ENCODE results near the gene KIF6.

KIF6 gene

DNA sequence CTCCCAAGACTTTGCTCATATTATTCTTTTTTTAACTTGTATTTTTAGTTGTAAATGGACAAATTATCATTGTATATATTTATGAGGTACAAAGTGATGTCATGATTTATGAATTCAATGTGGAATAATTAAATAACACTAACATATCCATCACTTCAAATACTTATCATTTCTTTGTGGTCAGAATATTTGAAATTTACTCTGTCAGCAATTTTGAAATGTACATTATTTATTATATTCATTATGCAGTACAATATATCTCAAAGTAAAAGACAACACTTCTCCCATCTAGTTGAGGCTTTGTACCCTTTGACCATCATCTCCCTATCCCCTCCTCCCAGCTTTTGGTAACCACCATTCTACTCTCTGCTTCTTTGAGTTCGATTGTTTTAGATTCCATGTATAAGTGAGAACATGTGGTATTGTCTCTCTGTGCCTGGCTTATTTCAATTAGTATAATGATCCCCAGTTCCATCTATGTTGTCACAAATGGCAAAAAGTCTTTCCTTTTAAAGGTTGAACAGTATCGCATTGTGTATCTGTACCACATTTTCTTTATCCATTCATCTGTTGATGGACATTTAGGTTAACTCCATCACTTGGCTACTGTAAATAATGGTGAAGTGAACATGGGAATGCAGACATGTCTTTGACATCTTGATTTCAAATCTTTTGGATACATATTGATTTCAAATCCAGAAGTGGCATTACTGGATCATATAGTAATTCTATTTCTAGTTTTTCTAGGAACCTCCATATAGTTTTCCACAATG lies 197.2 kb downstream of the KIF6 start:
- Histone ChIP-seq H3K36me3 (ENCODE audit: insufficient read depth, low read length) (no peaks in the 10 kb centered on the region), H3K9ac (ENCODE audit: low read depth, low read length, poor library complexity, severe bottlenecking) (no peak overlapping the region), H3K9me2 (replicated peaks; ENCODE audit: low read depth, low read length) (no peaks in the 10 kb centered on the region), H3K9me3 (ENCODE audit: insufficient read depth, low read depth, low read length) (no peaks in the 10 kb centered on the region), H3K4me3 (ENCODE audit: low read length, poor library complexity, severe bottlenecking) (no peak overlapping the region), H3K27me3 (ENCODE audit: insufficient read depth, low read length, poor library complexity, severe bottlenecking) (no peaks in the 10 kb centered on the region), H4K20me1 (ENCODE audit: insufficient read depth, low read length, poor library complexity, severe bottlenecking) (no peaks in the 10 kb centered on the region), H3F3A (ENCODE audit: low read depth) (no peaks in the 10 kb centered on the region), H3K4me1 (ENCODE audit: insufficient read depth, low read length, poor library complexity, severe bottlenecking) (no peaks in the 10 kb centered on the region), H3K79me2 (ENCODE audit: insufficient read depth, low read length) (no peaks in the 10 kb centered on the region), H2AFZ (ENCODE audit: low read length) (no peak overlapping the region), H3K4me2 (ENCODE audit: low read depth, low read length, poor library complexity, severe bottlenecking) (no peak overlapping the region)
- TF ChIP-seq, protein P1, sequence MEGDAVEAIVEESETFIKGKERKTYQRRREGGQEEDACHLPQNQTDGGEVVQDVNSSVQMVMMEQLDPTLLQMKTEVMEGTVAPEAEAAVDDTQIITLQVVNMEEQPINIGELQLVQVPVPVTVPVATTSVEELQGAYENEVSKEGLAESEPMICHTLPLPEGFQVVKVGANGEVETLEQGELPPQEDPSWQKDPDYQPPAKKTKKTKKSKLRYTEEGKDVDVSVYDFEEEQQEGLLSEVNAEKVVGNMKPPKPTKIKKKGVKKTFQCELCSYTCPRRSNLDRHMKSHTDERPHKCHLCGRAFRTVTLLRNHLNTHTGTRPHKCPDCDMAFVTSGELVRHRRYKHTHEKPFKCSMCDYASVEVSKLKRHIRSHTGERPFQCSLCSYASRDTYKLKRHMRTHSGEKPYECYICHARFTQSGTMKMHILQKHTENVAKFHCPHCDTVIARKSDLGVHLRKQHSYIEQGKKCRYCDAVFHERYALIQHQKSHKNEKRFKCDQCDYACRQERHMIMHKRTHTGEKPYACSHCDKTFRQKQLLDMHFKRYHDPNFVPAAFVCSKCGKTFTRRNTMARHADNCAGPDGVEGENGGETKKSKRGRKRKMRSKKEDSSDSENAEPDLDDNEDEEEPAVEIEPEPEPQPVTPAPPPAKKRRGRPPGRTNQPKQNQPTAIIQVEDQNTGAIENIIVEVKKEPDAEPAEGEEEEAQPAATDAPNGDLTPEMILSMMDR (conservative IDR thresholded peaks at IDR 0.05; ENCODE audit: low read length) = no peak
- no peak for TF ChIP-seq EZH2phosphoT487 (IDR thresholded peaks at IDR 0.05; ENCODE audit: borderline replicate concordance)

DNA sequence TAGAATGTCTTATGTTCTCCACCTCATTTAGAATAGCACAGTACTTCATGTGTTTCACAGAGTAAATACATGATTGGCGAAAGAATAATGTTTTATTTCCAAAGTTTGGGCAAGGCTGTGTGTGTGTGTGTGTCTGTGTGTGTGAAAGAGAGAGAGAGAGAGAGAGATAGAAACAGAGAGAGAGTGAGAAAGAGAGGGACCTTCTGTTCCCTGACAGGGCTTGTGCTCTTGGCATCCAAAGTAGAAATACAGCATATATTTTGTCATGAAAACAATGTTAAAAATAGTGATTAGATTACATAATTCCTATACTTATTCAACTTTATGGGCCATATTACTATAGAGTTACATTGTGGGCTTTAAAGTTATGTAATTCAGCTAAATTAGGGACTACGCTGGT lies 201.2 kb downstream of the KIF6 start:
- Histone ChIP-seq H4K20me1 (ENCODE audit: insufficient read depth, low read length, poor library complexity, severe bottlenecking) (no peaks in the 10 kb centered on the region), H3K79me2 (ENCODE audit: insufficient read depth, low read length) (no peaks in the 10 kb centered on the region), H3K4me3 (ENCODE audit: low read length, poor library complexity, severe bottlenecking) (no peak overlapping the region), H3K27me3 (ENCODE audit: insufficient read depth, low read length, poor library complexity, severe bottlenecking) (no peaks in the 10 kb centered on the region), H3K9me2 (replicated peaks; ENCODE audit: low read depth, low read length) (no peaks in the 10 kb centered on the region), H3K4me1 (ENCODE audit: insufficient read depth, low read length, poor library complexity, severe bottlenecking) (no peaks in the 10 kb centered on the region), H3K4me2 (ENCODE audit: low read depth, low read length, poor library complexity, severe bottlenecking) (no peak overlapping the region), H3F3A (ENCODE audit: low read depth) (no peaks in the 10 kb centered on the region), H3K36me3 (ENCODE audit: insufficient read depth, low read length) (no peaks in the 10 kb centered on the region), H3K9me3 (ENCODE audit: insufficient read depth, low read depth, low read length) (no peaks in the 10 kb centered on the region), H3K9ac (ENCODE audit: low read depth, low read length, poor library complexity, severe bottlenecking) (no peak overlapping the region), H2AFZ (ENCODE audit: low read length) (no peak overlapping the region)
- no peak for TF ChIP-seq EZH2phosphoT487 (IDR thresholded peaks at IDR 0.05; ENCODE audit: borderline replicate concordance)

DNA sequence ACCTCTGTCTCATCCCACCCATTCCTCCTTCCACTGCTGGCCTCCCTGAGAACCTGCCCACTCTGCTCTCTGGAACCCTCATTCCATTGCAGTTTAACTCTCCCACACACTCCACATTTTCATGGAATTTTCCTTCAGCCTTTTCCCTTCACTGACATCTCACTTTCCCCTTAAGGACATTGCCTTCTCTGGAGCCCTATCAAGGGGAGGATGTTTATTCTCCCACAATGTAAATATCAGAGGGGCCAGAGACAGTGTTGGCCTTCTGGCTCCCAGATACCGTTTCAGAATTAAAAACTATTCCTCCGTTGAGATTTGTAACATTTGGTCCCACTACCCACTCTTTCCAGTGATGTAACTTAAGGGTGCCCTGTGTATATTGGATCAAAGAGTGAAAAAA lies 203.2 kb downstream of the KIF6 start:
- H3K79me2 ChIP-seq (ENCODE audit: insufficient read depth, low read length) = no peaks in the 10 kb centered on the region
- no peaks in the 10 kb centered on the region for H3K9me2 ChIP-seq (replicated peaks; ENCODE audit: low read depth, low read length)
- no peak overlapping the region for H3K9ac ChIP-seq (ENCODE audit: low read depth, low read length, poor library complexity, severe bottlenecking)
- H3K9me3 ChIP-seq (ENCODE audit: insufficient read depth, low read depth, low read length) = no peaks in the 10 kb centered on the region
- no peak for TF ChIP-seq EZH2phosphoT487 (IDR thresholded peaks at IDR 0.05; ENCODE audit: borderline replicate concordance)
- TF ChIP-seq, protein P1 (conservative IDR thresholded peaks at IDR 0.05; ENCODE audit: low read length) = no peak
- H3K4me3 ChIP-seq (ENCODE audit: low read length, poor library complexity, severe bottlenecking) = no peak overlapping the region
- no peaks in the 10 kb centered on the region for H3K36me3 ChIP-seq (ENCODE audit: insufficient read depth, low read length)
- no peaks in the 10 kb centered on the region for H4K20me1 ChIP-seq (ENCODE audit: insufficient read depth, low read length, poor library complexity, severe bottlenecking)
- no peaks in the 10 kb centered on the region for H3F3A ChIP-seq (ENCODE audit: low read depth)
- H3K4me2 ChIP-seq (ENCODE audit: low read depth, low read length, poor library complexity, severe bottlenecking) = no peak overlapping the region
- H2AFZ ChIP-seq (ENCODE audit: low read length) = no peak overlapping the region
- no peaks in the 10 kb centered on the region for H3K4me1 ChIP-seq (ENCODE audit: insufficient read depth, low read length, poor library complexity, severe bottlenecking)
- H3K27me3 ChIP-seq (ENCODE audit: insufficient read depth, low read length, poor library complexity, severe bottlenecking) = no peaks in the 10 kb centered on the region

DNA sequence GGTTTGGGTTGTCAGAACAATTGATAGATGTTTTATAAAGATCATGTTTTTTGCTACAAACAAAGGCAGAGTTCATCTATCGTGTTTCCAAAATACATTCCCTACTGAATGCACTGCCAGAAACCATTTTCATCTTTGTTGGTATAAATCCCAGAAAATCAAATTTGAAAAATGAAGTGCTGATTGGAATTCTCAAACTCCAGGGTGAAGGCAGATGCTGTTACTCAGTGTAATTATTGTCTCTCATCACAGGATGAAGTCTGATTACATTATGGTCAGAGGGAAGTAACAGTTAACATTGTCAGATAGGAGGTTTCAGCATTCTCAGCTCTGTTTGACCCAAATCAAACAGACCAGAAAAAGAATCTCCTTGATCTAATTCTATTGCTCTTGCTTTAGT lies 204.3 kb downstream of the KIF6 start:
- Histone ChIP-seq H3K9me2 (replicated peaks; ENCODE audit: low read depth, low read length) (no peaks in the 10 kb centered on the region), H3K4me2 (ENCODE audit: low read depth, low read length, poor library complexity, severe bottlenecking) (no peak overlapping the region), H3K36me3 (ENCODE audit: insufficient read depth, low read length) (no peaks in the 10 kb centered on the region), H2AFZ (ENCODE audit: low read length) (no peak overlapping the region), H3K79me2 (ENCODE audit: insufficient read depth, low read length) (no peaks in the 10 kb centered on the region), H3K27me3 (ENCODE audit: insufficient read depth, low read length, poor library complexity, severe bottlenecking) (no peaks in the 10 kb centered on the region), H4K20me1 (ENCODE audit: insufficient read depth, low read length, poor library complexity, severe bottlenecking) (no peaks in the 10 kb centered on the region), H3K9me3 (ENCODE audit: insufficient read depth, low read depth, low read length) (no peaks in the 10 kb centered on the region), H3F3A (ENCODE audit: low read depth) (no peaks in the 10 kb centered on the region), H3K4me1 (ENCODE audit: insufficient read depth, low read length, poor library complexity, severe bottlenecking) (no peaks in the 10 kb centered on the region), H3K9ac (ENCODE audit: low read depth, low read length, poor library complexity, severe bottlenecking) (no peak overlapping the region), H3K4me3 (ENCODE audit: low read length, poor library complexity, severe bottlenecking) (no peak overlapping the region)
- TF ChIP-seq EZH2phosphoT487 (IDR thresholded peaks at IDR 0.05; ENCODE audit: borderline replicate concordance) = no peak
- TF ChIP-seq, protein P1 (conservative IDR thresholded peaks at IDR 0.05; ENCODE audit: low read length) = no peak

Data from Loucy (cell line).